GM21723 (cell line): Measurements from ENCODE around the gene CCDC92.
"Not testable (repeated sequence)": the region's sequence is repeated elsewhere in the genome, so short reads cannot be mapped to it uniquely, and the experiment has no call there.

ENCODE experiments used
- ATAC-seq: cut with Tn5 transposase; IDR thresholded peaks from one replicate; pipeline ENCODE4 v1.9.1; 2021; ENCODE audit warnings: mild to moderate bottlenecking, moderate library complexity; ENCODE audit not compliant: unreplicated experiment

CCDC92 gene

DNA sequence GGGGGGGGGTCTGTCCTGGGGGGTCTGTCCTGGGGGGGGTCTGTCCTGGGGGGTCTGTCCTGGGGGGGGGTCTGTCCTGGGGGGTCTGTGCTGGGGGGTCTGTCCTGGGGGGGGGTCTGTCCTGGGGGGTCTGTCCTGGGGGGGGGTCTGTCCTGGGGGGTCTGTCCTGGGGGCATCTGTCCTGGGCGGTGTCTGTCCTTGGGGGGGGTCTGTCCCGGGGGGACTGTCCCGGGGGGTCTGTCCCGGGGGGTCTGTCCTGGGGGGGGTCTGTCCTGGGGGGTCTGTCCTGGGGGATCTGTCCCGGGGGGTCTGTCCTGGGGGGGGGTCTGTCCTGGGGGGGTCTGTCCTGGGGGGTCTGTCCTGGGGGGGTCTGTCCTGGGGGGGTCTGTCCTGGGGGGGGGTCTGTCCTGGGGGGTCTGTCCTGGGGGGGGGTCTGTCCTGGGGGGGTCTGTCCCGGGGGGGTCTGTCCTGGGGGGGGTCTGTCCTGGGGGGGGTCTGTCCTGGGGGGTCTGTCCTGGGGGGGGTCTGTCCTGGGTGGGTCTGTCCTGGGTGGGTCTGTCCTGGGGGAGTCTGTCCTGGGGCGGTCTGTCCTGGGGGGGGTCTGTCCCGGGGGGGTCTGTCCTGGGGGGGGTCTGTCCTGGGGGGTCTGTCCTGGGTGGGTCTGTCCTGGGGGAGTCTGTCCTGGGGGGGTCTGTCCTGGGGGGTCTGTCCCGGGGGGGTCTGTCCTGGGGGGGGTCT, 60.8 kb downstream of the CCDC92 start:
- ATAC-seq, result not testable (repeated sequence)

GRCh38 chr12:123910761-123911193, 61.9 kb downstream of the CCDC92 start:
- ATAC-seq, result no peak

GRCh38 chr12:123910057-123910456, 62.6 kb downstream of the CCDC92 start:
- no peak for ATAC-seq

- ATAC-seq, result no peak
Measured at GRCh38 chr12:123908884-123909725, 63.5 kb downstream of the CCDC92 start.

DNA sequence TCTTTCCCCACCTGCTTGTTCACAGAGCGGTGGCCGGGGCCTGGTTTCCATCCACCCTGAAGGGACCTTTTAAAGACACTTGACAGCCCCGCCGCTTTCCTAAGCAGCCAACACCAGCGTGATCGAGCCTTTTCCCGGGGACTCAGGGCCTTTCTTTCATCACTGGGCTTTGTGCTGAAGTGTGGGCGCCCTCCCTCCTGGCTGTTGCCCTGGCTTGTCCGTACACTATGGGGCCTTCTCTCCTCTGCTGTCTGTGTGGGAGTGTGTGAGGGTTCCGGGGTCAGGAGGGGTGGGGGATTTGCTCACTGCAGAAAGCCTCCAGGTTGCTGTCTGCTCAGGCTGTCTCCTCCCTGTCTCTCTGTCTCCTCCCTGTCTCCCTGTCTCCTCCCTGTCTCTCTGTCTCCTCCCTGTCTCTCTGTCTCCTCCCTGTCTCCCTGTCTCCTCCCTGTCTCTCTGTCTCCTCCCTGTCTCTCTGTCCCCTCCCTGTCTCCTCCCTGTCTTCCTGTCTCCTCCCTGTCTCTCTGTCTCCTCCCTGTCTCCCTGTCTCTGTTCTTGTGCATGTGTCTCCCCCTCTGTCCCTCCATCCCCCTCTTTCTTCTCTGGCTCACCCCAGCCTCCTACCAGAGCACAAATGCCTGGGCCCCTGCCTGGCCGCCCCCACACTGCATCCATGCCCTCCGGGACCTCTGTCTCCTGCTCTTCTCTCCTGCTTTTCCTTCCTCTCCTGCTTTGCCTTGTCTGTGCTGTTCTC, 64.7 kb downstream of the CCDC92 start:
- no peak for ATAC-seq

DNA sequence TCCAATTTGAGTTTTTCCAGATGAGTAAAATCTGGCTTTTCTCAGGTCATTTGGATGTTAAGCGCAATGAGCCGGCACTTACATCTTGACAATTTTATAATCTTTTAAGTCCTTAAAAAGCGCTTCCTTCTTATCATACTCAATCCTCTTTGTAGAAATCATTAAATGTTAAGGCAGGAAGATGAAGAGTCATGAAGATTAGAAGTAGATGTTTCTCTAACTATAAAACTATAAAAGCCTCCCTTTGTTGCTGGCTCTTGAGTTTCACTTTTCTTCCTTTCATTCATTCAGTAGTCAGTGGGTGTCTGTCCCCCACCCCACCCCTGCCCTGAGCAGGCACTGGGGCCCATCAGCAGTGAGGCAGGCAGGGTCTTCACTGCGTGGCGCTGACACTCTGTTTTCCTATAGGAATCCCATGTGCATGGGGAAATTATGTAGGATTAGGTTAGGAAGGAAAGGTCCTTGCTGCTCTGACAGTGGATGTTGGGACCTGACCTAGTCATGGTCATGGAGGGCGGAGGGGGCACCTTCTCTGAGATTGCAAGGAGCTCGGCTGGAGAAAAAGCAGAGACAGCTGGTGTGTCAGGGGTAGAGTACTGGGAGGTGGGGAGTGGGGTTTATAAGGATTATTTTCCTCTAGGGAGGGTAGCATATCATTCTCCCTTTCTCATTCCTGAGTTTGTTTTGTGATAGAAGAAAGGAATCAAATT, 65.8 kb downstream of the CCDC92 start:
- no peak for ATAC-seq

DNA sequence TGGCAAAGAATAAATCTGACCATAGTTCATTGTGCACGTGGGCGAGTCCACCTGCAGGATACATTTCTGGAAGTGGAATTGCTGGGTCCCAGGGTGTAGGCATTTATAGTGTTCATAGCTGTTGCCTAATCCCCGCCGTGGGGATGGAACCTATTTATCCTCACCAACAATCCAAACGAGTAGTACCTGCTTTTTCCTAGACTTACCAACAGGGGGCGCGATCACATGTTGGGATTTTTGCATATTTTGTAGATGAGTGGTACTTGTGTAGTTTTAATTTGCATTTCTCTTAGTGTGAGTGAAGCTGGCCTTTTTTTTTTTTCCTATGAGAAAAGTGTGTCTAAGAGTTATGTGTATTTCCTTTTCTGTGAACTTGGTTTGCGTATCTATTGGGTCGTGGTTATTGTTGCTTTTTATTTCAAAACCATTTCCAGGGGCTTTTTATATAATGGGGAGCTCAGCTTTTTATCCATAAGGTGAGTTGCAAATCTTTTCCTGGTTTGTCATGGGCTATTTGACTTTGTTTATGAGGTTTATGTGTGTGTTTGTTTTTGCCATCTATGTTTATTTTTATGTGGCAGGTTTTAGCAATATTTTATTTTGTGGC, 67.2 kb downstream of the CCDC92 start:
- no peak for ATAC-seq

GRCh38 chr12:123903301-123904065, 69.1 kb downstream of the CCDC92 start:
- no peak for ATAC-seq

GRCh38 chr12:123902821-123903220, 69.8 kb downstream of the CCDC92 start:
- no peak for ATAC-seq

DNA sequence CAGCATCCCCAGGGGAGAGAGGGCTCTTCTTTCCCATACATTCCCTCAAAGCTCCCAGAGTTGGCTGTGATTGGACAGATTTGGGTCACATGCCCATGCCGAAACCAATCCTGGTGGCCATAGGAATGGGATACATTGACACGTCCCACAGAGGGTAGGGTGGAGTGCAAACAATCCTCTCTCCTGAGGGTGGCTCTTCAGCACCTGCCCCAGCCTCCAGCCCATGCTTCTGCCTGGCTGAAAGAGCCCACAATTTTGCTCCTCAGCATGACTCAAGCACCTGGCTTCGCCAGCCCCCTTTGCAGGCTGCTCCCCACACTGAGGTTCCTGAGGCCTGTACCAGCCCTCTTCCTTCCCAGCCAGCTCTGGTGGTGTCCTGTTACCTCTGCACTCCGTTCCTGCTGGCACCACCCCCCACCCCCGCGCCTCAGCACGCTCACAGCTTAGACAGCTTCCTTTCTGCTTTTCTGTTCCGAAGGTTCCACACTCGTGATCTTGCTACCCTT, 71.7 kb downstream of the CCDC92 start:
- no peak for ATAC-seq

DNA sequence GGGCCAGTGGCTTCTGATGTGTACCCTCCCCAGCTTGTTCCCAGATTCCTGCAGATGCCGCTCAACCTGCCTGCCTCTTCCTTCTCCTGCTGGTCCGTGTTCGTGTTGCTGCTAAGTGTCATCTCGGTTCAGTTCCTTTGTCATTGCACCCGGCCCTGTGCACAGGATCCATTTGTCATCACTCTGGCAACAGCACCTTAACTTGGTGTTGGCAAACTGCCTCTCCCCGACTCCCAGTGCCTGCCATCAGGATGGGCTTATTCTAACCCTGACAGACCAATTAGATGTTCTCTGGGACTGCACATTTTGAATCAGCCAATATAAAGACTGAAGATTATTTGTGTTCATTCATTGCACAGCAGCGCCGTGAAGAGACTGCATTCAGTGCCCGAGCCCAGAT, 73.3 kb downstream of the CCDC92 start:
- no peak for ATAC-seq

DNA sequence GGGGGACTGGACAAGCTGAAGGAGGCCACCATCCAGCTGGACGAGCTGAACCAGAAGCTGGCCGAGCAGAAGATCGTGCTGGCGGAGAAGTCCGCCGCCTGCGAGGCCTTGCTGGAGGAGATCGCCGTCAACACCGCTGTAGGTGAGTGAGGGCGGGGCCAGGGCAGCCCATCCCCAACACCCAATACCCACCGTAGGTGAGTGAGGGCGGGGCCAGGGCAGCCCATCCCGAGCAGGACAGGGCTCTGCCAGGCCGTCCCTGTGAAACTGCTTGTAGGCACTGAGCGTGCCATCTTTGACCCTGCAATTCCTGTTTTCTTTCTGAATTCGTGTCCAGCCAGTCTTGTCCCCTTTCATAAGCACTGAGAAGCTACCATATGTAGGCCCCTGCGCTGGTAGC, 74.0 kb downstream of the CCDC92 start:
- no peak for ATAC-seq

DNA sequence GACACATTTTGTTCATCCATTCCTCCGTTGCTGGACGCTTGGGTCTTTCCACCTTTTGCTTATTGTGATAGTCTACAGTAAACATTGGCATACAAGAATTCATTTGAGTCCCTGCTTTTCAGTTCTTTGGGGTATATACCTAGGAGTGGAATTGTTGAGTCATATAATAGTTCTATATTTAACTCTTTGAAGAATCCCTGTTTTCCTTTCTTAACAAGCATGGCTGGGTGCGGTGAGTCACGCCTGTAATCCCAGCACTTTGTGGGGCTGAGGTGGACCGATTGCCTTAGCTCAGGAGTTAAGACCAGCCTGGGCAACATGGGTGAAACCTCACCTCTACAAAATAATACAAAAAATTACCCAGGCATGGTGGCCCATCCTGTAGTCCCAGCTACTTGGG, 75.4 kb downstream of the CCDC92 start:
- no peak for ATAC-seq

GRCh38 chr12:123896767-123897166, 75.9 kb downstream of the CCDC92 start:
- ATAC-seq, result no peak

- no peak for ATAC-seq
Measured at GRCh38 chr12:123895451-123895850, 77.2 kb downstream of the CCDC92 start.

DNA sequence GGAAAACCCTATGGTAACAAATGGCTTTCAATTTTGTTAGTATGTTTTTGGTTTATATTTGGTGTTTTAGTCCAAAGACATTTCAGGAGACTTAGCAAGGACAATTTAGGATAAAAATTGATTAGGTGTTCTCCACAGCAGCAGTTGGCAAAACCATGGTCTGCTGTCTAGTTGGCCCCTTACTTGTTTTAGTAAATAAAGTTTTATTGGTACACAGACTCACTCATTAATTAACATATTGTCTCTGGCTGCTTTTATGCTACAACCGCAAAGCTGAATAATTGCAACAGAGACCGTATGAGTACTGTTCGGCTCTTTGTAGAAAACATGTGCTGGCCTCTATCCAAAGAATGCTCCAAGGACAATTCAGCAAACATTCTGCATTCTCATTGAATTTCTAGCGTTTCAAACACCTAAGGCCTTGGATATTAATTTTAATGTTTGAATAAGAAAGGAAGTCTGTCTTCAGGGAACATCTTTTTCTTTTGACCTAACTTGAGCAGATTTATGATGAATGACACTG, 77.7 kb downstream of the CCDC92 start:
- ATAC-seq, result no peak

- ATAC-seq, result no peak
Measured at GRCh38 chr12:123893276-123893675, 79.4 kb downstream of the CCDC92 start.

- no peak for ATAC-seq
Measured at GRCh38 chr12:123892853-123893252, 79.8 kb downstream of the CCDC92 start.

DNA sequence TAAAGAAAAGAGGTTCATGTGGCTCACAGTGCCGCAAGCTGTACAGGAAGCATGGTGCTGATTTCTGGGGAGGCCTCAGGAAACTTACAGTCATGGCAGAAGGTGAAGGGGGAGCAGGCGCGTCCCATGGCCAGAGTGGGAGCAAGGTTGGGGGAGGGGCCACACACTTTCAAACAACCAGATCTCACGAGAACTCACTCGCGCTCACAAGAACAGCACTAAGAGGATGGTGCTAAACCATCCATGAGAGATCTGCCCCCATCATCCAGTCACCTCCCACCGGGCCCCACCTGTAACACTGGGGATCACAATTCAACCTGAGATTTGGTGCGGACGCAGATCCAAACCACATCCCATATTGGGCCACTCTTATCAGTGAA, 80.5 kb downstream of the CCDC92 start:
- ATAC-seq, result no peak
